Measurements from ENCODE around the gene GP5.

GP5 gene

GRCh38 chr3:194348354-194348753 is 50.7 kb downstream of the GP5 start:
- no peak for DNase-seq (ENCODE audit: low read depth)

DNA sequence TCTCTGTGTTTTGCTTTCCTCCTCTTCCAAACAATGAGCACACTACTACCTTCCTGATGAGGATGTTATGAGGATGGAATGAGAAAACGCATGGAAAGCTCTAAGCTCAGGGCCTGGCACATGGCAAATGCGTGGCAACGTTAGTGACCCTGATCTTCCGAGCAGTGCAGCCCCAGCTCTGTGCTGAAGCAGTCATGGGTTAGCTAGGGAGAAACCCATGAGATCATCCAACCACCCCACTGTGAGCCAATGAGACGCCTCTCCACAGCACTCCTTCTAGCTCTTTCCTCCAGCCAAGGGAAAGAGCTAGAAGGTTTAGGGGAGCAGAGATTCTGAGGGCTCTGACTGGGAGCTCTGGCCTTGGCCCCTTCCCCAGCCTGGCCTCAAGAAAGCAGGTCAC is 52.4 kb downstream of the GP5 start:
- peak; percentile 48 for DNase-seq (ENCODE audit: low read depth)

- DNase-seq (ENCODE audit: low read depth), result no peak
These were observed 53.0 kb downstream of the GP5 start for GRCh38 chr3:194346035-194346434.

Data from iris pigment epithelial cell (primary cell).